BLaER1 treated with 17β-estradiol and CSF1 and Interleukin-3, amounts not matched to agents 10 nM and 100 nM (cell line): Measurements from ENCODE around the gene EPHA4.

Source experiments
- H3K27ac ChIP-seq, 11 experiments: shearing (Covaris generic); formaldehyde crosslinking; 2 replicates each; pipeline ENCODE4 v1.8.1; 2022
- H3K27me3 ChIP-seq, 11 experiments: shearing (Covaris generic); formaldehyde crosslinking; 2 replicates each; pipeline ENCODE4 v1.8.1; 2022
- H3K36me3 ChIP-seq, 11 experiments: shearing (Covaris generic); formaldehyde crosslinking; 2 replicates each; pipeline ENCODE4 v1.8.1; 2022
- H3K4me1 ChIP-seq, 10 experiments: shearing (Covaris generic); formaldehyde crosslinking; 2 replicates each; pipeline ENCODE4 v1.8.1; 2022
- H3K4me2 ChIP-seq, 11 experiments: shearing (Covaris generic); formaldehyde crosslinking; 2 replicates each; pipeline ENCODE4 v1.8.1; 2022
- H3K4me3 ChIP-seq, 10 experiments: shearing (Covaris generic); formaldehyde crosslinking; 2 replicates each; pipeline ENCODE4 v1.8.1; 2022
- H3K9ac ChIP-seq, 11 experiments: shearing (Covaris generic); formaldehyde crosslinking; 2 replicates each; pipeline ENCODE4 v1.8.1; 2022
- H3K9me3 ChIP-seq, 11 experiments: shearing (Covaris generic); formaldehyde crosslinking; replicated peaks in 1 of 11; 2 replicates each; pipeline ENCODE4 v1.8.1; 2022
- H4K20me1 ChIP-seq, 11 experiments: shearing (Covaris generic); formaldehyde crosslinking; 2 replicates each; pipeline ENCODE4 v1.8.1; 2022
- Cebpa-rat ChIP-seq, 11 experiments: shearing (Covaris generic); IDR thresholded peaks; 2 replicates each; pipeline ENCODE4 v1.8.1; 2022

The EPHA4 gene

GRCh38 chr2:221506469-221506868 lies 65.6 kb downstream of the EPHA4 start:
- H3K4me1 ChIP-seq, result no peaks in the 10 kb centered on the region
- H3K9ac ChIP-seq, result no peak overlapping the region
- no peak overlapping the region for H3K27ac ChIP-seq
- no peaks in the 10 kb centered on the region for H3K27me3 ChIP-seq
- TF ChIP-seq Cebpa-rat (IDR thresholded peaks at IDR 0.05), result no peak
- H3K36me3 ChIP-seq, result no peaks in the 10 kb centered on the region
- H4K20me1 ChIP-seq, result no peaks in the 10 kb centered on the region
- H3K4me3 ChIP-seq, result no peak overlapping the region
- H3K9me3 ChIP-seq, result peaks cover 0 to 5% (median 0%) of the 10 kb centered on the region in 11 experiments; a peak in 2 of 22 replicates
- no peak overlapping the region for H3K4me2 ChIP-seq

DNA sequence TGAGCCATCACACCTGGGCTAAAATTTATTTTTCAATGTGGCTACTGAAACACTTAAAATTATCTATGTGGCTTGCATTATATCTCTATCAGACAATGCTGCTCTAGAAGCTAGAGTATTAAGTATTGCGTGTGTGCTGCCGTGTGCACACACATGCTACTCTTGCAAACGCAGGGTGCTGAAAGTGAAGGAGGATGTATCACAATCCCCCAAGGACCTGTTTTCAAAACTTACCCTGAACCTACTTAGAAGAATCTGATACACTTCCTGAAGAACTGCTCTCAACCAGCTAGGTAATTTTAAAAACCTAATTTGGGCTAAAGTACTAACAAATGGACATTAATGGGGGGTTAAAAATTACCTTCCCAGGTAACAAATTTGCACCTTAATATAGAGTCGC lies 66.5 kb downstream of the EPHA4 start:
- H4K20me1 ChIP-seq, result no peaks in the 10 kb centered on the region
- H3K9ac ChIP-seq, result no peak overlapping the region
- no peak overlapping the region for H3K27ac ChIP-seq
- no peaks in the 10 kb centered on the region for H3K36me3 ChIP-seq
- no peaks in the 10 kb centered on the region for H3K9me3 ChIP-seq
- no peaks in the 10 kb centered on the region for H3K4me1 ChIP-seq
- TF ChIP-seq Cebpa-rat (IDR thresholded peaks at IDR 0.05), result no peak
- H3K27me3 ChIP-seq, result no peaks in the 10 kb centered on the region
- H3K4me3 ChIP-seq, result no peak overlapping the region
- no peak overlapping the region for H3K4me2 ChIP-seq

GRCh38 chr2:221504905-221505304 lies 67.2 kb downstream of the EPHA4 start:
- H3K27me3 ChIP-seq, result no peaks in the 10 kb centered on the region
- no peak overlapping the region for H3K9ac ChIP-seq
- no peak overlapping the region for H3K4me3 ChIP-seq
- H3K4me1 ChIP-seq, result no peaks in the 10 kb centered on the region
- no peak overlapping the region for H3K27ac ChIP-seq
- no peak for TF ChIP-seq Cebpa-rat (IDR thresholded peaks at IDR 0.05)
- H3K9me3 ChIP-seq, result no peaks in the 10 kb centered on the region
- no peak overlapping the region for H3K4me2 ChIP-seq
- H4K20me1 ChIP-seq, result no peaks in the 10 kb centered on the region
- H3K36me3 ChIP-seq, result no peaks in the 10 kb centered on the region

DNA sequence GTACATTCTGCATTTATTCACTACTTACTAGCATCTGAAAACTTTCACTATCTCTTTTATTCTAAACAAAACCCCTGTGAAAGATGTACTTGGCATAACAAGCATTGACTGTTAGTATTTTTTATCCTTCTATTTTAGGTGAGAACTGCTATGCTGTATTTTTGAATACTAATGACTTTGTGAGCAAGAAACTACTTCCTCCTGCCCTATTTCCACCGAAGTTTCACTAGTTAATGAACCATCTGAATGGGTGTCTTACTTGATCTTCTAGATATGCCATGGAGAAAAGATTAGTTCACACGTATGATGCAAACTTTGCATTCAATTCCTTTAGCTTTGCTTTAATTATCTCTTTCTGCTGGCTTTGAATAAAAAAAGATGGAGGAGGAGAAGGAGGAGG lies 68.1 kb downstream of the EPHA4 start:
- no peaks in the 10 kb centered on the region for H4K20me1 ChIP-seq
- no peak overlapping the region for H3K4me3 ChIP-seq
- H3K27ac ChIP-seq, result no peak overlapping the region
- no peak for TF ChIP-seq Cebpa-rat (IDR thresholded peaks at IDR 0.05)
- H3K9me3 ChIP-seq, result no peaks in the 10 kb centered on the region
- no peak overlapping the region for H3K9ac ChIP-seq
- no peaks in the 10 kb centered on the region for H3K36me3 ChIP-seq
- no peaks in the 10 kb centered on the region for H3K4me1 ChIP-seq
- H3K4me2 ChIP-seq, result no peak overlapping the region; a peak in 1 of 22 replicates
- no peaks in the 10 kb centered on the region for H3K27me3 ChIP-seq

DNA sequence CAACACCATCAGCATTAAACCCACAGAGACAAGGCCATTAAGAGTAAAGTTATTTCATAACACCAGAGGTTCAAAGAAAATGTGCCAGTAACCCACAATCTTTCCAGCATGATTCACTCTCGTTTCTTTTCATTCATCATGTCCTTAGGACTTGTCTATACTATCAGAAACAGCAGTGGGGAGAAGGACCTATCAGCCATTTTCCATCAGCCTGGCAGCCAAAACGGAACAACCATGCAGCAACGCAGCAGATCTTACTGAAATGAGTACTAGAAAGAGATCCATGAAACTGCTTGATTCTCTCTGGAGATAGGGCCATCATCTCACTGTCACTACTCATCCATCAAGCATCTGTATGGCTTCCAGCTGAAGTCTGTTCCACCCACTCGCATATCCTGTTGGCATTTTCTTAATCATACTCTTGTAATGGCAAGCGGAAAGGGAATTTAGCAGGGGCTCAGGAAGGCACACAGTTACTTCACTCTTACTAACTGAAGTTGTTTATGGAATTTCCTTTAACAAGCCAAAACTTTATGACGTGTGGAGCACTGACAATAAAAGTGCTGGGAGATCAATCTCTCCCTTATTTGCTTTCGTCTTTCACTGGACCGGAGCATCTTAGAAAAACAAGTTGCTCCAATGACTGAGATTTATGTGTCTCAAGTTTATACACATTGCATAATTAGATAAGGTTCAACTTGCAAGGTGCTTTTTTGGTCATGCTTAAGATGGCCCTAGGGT lies 69.7 kb downstream of the EPHA4 start:
- H3K4me3 ChIP-seq, result no peak overlapping the region
- H3K27me3 ChIP-seq, result no peaks in the 10 kb centered on the region
- H3K9me3 ChIP-seq, result no peaks in the 10 kb centered on the region
- no peak overlapping the region for H3K9ac ChIP-seq
- no peak overlapping the region for H3K27ac ChIP-seq
- no peak overlapping the region for H3K4me2 ChIP-seq
- H3K36me3 ChIP-seq, result no peaks in the 10 kb centered on the region
- H3K4me1 ChIP-seq, result no peaks in the 10 kb centered on the region
- no peak for TF ChIP-seq Cebpa-rat (IDR thresholded peaks at IDR 0.05)
- H4K20me1 ChIP-seq, result no peaks in the 10 kb centered on the region

- Histone ChIP-seq H3K9ac (no peak overlapping the region), H4K20me1 (no peaks in the 10 kb centered on the region), H3K4me2 (no peak overlapping the region), H3K27ac (no peak overlapping the region), H3K4me3 (no peak overlapping the region), H3K36me3 (no peaks in the 10 kb centered on the region), H3K27me3 (no peaks in the 10 kb centered on the region), H3K4me1 (no peaks in the 10 kb centered on the region), H3K9me3 (no peaks in the 10 kb centered on the region)
- TF ChIP-seq Cebpa-rat (IDR thresholded peaks at IDR 0.05), result no peak
Observed at GRCh38 chr2:221501883-221502269, 70.2 kb downstream of the EPHA4 start.

DNA sequence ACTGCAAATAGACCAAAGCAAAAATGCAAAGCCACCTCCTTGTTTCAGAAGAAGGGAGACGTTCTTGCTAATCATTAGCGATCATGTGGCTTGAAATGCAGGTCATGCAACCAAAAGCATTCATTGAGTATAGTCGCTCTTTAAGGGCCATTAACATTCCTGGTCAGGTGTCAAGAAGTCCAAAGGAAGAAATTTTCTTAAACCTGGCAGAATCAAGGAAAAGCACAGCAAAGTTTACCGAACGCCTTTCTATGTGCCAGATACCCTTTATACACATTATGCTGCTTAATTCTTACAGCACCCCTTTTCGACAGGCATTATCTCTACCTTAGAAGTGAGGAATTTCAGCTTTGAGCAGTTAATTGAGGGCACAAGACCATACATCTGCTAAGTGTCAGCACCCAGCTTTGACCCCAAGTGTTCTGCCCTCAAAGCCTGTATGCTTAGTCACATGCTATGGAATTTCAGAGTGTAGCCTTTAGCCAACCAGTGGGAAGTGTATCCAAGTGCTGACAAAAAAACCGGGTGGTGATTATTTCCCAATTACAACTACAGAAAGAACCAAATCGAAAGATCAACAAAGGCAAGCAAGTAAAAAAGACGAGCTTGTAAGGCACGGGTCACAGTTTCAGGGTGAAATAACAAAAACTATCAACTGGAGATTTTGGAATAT lies 70.8 kb downstream of the EPHA4 start:
- Histone ChIP-seq H3K9me3 (no peaks in the 10 kb centered on the region), H3K4me2 (no peak overlapping the region), H3K9ac (no peak overlapping the region), H3K27ac (no peak overlapping the region), H3K27me3 (no peaks in the 10 kb centered on the region), H3K36me3 (no peaks in the 10 kb centered on the region), H3K4me1 (no peaks in the 10 kb centered on the region), H4K20me1 (no peaks in the 10 kb centered on the region), H3K4me3 (no peak overlapping the region)
- no peak for TF ChIP-seq Cebpa-rat (IDR thresholded peaks at IDR 0.05)

- Histone ChIP-seq H3K4me3 (no peak overlapping the region), H3K9me3 (no peaks in the 10 kb centered on the region), H3K9ac (no peak overlapping the region), H4K20me1 (no peaks in the 10 kb centered on the region), H3K4me1 (no peaks in the 10 kb centered on the region), H3K4me2 (no peak overlapping the region), H3K27me3 (no peaks in the 10 kb centered on the region), H3K27ac (no peak overlapping the region), H3K36me3 (no peaks in the 10 kb centered on the region)
- no peak for TF ChIP-seq Cebpa-rat (IDR thresholded peaks at IDR 0.05)
Observed at GRCh38 chr2:221500501-221501209, 71.4 kb downstream of the EPHA4 start.

DNA sequence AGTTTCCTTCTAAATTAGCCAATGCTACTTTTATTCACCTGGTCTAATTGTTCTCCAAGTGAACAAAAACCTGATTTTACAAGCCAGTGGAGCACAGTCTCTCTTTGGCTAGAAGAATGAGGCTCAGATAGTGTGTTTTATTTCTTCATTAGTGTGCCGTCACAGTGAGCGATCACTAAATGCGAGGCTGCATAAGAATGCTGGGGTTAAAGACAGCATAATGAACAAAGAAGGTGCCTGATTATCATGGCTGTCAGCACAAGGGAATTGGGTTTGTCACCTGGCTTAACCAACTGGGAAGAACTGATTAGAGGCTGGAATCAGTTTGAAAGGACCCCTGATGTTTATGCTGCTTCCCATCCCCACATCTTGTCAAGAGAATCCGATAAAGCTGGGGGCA lies 76.4 kb downstream of the EPHA4 start:
- Histone ChIP-seq H3K27me3 (no peaks in the 10 kb centered on the region), H3K9me3 (no peaks in the 10 kb centered on the region), H3K4me3 (no peak overlapping the region), H3K36me3 (no peaks in the 10 kb centered on the region), H3K4me2 (no peak overlapping the region), H3K9ac (no peak overlapping the region), H3K27ac (no peak overlapping the region), H4K20me1 (no peaks in the 10 kb centered on the region), H3K4me1 (no peaks in the 10 kb centered on the region)
- TF ChIP-seq Cebpa-rat (IDR thresholded peaks at IDR 0.05), result no peak
